ENCODE results near the gene ABHD11. TPM values are rescaled to one million over a fixed set of nuclear protein-coding genes. Genes with fewer than 3 reads are reported as not detected.

Gene ABHD11
- polyA plus RNA-seq, 6 donors from 2014 or later: 10.8 to 18.9 (median 14.0) TPM; not detected in 1

DNA sequence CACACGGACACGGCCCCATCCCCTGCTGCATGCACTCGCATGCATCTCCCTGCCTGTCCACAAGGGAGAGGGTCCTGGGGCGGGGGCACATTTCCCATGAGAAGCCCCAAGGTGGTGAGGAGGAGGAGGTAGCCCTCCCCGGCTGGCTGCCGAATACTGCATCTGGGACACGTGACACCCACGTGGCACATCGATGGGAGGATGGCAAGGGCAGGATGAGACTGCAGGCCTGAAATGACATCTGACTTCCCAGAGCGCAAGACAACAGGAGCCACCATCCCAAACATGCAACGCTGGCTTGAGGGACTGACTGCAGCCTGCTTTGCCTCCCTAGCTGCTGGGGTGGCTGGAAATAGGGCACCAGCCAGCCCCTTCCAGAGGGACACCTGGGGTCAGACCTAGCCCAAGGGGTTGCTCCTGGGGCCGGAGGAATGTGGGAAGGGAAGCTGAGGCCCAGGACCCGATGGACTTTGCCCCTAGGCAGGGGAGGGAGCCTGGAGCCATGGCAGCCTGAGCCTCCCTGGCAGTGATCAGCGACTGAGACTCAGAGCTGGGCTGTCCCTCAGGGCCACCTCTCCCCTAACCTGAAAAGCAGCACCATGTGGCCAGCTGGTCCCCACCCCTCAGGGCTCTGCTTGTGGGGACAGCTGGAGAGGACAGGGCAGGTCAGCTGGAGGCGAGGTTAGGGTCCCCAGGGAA is 39.1 kb downstream of the ABHD11 start:
- Mint-ChIP-seq H3K27ac (peak overlapping the region in 3 of 6 donors; percentile 12 to 29 (median 26)), H3K9me3 (no peaks in the 10 kb centered on the region), H3K27me3 (peaks cover 11 to 25% (median 22%) of the 10 kb centered on the region in 3 donors), H3K36me3 (peaks cover 26 to 38% of the 10 kb centered on the region in 2 donors), H3K4me3 (no peak overlapping the region), H3K4me1 (peaks cover 6 to 15% (median 14%) of the 10 kb centered on the region in 3 donors)
- DNase-seq (no peak), ATAC-seq (ENCODE audit: low read depth in 2 of 2) (no peak)

DNA sequence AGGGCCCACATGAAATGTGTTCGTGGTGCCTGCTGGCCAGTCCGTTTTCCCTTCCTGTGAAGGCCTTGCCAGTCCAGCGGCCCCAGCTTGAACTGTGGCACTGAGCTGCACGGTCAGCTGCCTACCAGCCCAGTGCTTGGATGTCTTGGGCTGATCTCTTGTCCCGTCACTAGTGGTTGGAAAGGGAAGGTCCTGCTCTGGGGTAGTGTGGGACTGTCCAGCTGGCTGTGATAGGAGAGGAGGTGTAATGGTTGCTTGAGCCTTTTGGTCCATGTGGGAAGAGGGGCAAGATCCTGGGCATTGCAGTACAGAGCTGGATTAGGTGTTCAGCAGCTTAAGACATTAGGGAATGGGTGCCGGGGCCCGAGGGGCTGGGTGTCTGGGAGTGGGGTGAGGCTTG is 40.2 kb downstream of the ABHD11 start:
- Mint-ChIP-seq H3K4me3 (peak overlapping the region in 1 of 8 donors; percentile 25), H3K4me1 (peaks cover 8 to 13% (median 10%) of the 10 kb centered on the region in 3 donors), H3K36me3 (peaks cover 30 to 45% of the 10 kb centered on the region in 2 donors), H3K27ac (no peak overlapping the region), H3K9me3 (no peaks in the 10 kb centered on the region), H3K27me3 (peaks cover 10 to 21% (median 18%) of the 10 kb centered on the region in 3 donors)
- DNase-seq: no peak
- ATAC-seq (ENCODE audit: low read depth in 2 of 2): no peak

DNA sequence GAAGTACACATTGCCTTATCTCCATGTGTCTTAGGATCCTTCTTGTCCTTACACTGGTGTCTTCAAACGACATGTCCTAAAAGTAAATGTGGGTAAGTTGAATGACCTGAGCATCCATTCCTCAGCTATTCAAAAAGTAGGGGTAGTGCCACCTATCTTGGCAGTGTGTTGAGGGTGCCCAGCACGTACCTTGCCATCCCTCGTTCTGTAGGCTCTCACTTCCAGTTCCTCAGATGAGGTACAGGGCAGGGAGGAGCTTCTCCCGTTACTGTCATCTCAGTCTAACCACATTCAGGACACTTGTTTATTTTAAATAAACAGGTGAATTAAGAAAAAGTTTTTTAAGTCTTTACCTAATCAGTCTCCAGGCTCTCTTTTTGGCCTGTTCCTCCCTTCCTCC is 42.2 kb downstream of the ABHD11 start:
- Mint-ChIP-seq H3K4me1 (peaks cover 0 to 10% (median 2%) of the 10 kb centered on the region in 3 donors), H3K9me3 (no peaks in the 10 kb centered on the region), H3K27me3 (peaks cover 0 to 1% (median under 1%) of the 10 kb centered on the region in 3 donors), H3K36me3 (peaks cover 32 to 48% of the 10 kb centered on the region in 2 donors), H3K4me3 (no peak overlapping the region), H3K27ac (peak overlapping the region in 1 of 6 donors; percentile 79)
- DNase-seq: no peak
- ATAC-seq (ENCODE audit: low read depth in 2 of 2): no peak

- Mint-ChIP-seq H3K9me3 (no peaks in the 10 kb centered on the region), H3K27ac (no peak overlapping the region), H3K27me3 (no peaks in the 10 kb centered on the region), H3K4me1 (peaks cover 24 to 34% (median 25%) of the 10 kb centered on the region in 3 donors), H3K36me3 (peaks cover 28 to 56% of the 10 kb centered on the region in 2 donors), H3K4me3 (peak overlapping the region in 1 of 8 donors; percentile 45)
- DNase-seq (no peak), ATAC-seq (ENCODE audit: low read depth in 2 of 2) (no peak)
These were observed 48.0 kb downstream of the ABHD11 start for GRCh38 chr7:73690646-73691045.

- DNase-seq (no peak), ATAC-seq (ENCODE audit: low read depth in 2 of 2) (no peak)
- H3K36me3 Mint-ChIP-seq: peaks cover 19 to 38% of the 10 kb centered on the region in 2 donors
- H3K4me1 Mint-ChIP-seq: peaks cover 27 to 42% (median 36%) of the 10 kb centered on the region in 3 donors
- no peaks in the 10 kb centered on the region for H3K9me3 Mint-ChIP-seq
- H3K27ac Mint-ChIP-seq: no peak overlapping the region
- no peak overlapping the region for H3K4me3 Mint-ChIP-seq
- no peaks in the 10 kb centered on the region for H3K27me3 Mint-ChIP-seq
These were observed 50.3 kb downstream of the ABHD11 start for GRCh38 chr7:73688288-73688687.

Other genes starting within 250 kb of the ABHD11 start
- 10 to 100 TPM in 5 of 6 donors, 1 to 10 TPM in 1; 8.6 to 31.2 (median 13.5) TPM for gene BAZ1B, start 216.5 kb downstream of the ABHD11 start, polyA plus RNA-seq (ENCODE audit: low read depth in 6 of 6)
- gene BCL7B, start 181.1 kb downstream of the ABHD11 start, polyA plus RNA-seq (ENCODE audit: low read depth in 6 of 6): 100 to 1,000 TPM in 1 of 6 donors, 10 to 100 TPM in 5; 83.3 to 112 (median 88.9) TPM
- 10 to 100 TPM; 15.6 to 34.0 (median 21.3) TPM for gene TBL2, start 160.2 kb downstream of the ABHD11 start, polyA plus RNA-seq (ENCODE audit: low read depth in 6 of 6)
- gene MLXIPL, start 114.3 kb downstream of the ABHD11 start, polyA plus RNA-seq (ENCODE audit: low read depth in 6 of 6): not detected
- under 1 TPM in 1 of 6 donors, not detected in 5; 0.23 TPM for gene VPS37D, start 71.0 kb downstream of the ABHD11 start, polyA plus RNA-seq (ENCODE audit: low read depth in 6 of 6)
- 10 to 100 TPM in 5 of 6 donors, 1 to 10 TPM in 1; 9.9 to 15.4 (median 12.2) TPM for gene DNAJC30, start 55.3 kb downstream of the ABHD11 start, polyA plus RNA-seq (ENCODE audit: low read depth in 6 of 6)
- gene BUD23, start 55.2 kb downstream of the ABHD11 start, polyA plus RNA-seq (ENCODE audit: low read depth in 6 of 6): 100 to 1,000 TPM; 129 to 249 (median 148) TPM
- 1 to 10 TPM in 2 of 6 donors, under 1 TPM in 4; 0.35 to 2.3 (median 0.84) TPM for gene STX1A, start 19.1 kb downstream of the ABHD11 start, polyA plus RNA-seq (ENCODE audit: low read depth in 6 of 6)
- gene CLDN3, start 31.5 kb upstream of the ABHD11 start, polyA plus RNA-seq (ENCODE audit: low read depth in 6 of 6): not detected
- under 1 TPM in 2 of 6 donors, not detected in 4; 0.08 to 0.13 TPM for gene CLDN4, start 92.2 kb upstream of the ABHD11 start, polyA plus RNA-seq (ENCODE audit: low read depth in 6 of 6)
- 1 to 10 TPM in 3 of 6 donors, under 1 TPM in 1, not detected in 2; 0.61 to 3.9 (median 1.6) TPM for gene METTL27, start 103.7 kb upstream of the ABHD11 start, polyA plus RNA-seq (ENCODE audit: low read depth in 6 of 6)
- not detected for gene TMEM270, start 122.4 kb upstream of the ABHD11 start, polyA plus RNA-seq (ENCODE audit: low read depth in 6 of 6)